PC-3 (cell line): ENCODE data around the gene GRIK5. TPM values are rescaled to one million over a fixed set of nuclear protein-coding genes. Genes with fewer than 3 reads are reported as not detected.
"Not testable (repeated sequence)": the region's sequence is repeated elsewhere in the genome, so short reads cannot be mapped to it uniquely, and the experiment has no call there.

Experiments used
- ATAC-seq: fragments of 200-7000 bp; cut with Tn5 transposase; 2 replicates; pipeline ENCODE4 v1.9.1; 2020; ENCODE audit warnings: mild to moderate bottlenecking, moderate library complexity
- BruUV-seq: library from RNA; stranded (reverse); fragments of 400-500 nt; replicated peaks from 2 replicates; lab custom pipeline; 2021; lab: Mats Ljungman, UMichigan
- CTCF ChIA-PET: fragments of 300-600 bp; sonication (Branson Sonifier 250); formaldehyde crosslinking; loops from one replicate; lab custom pipeline; 2022; ENCODE audit warnings: antibody characterized with exemption; lab: Charles Lee
- POLR2A ChIA-PET: fragments of 300-600 bp; sonication (Branson Sonifier 250); formaldehyde crosslinking; loops from one replicate; lab custom pipeline; 2022; ENCODE audit warnings: antibody characterized with exemption; ENCODE audit not compliant: unreplicated experiment; lab: Charles Lee
- DNase-seq: peaks from one replicate; pipeline ENCODE4 v3.0.0-alpha.2; 2015
- H2AFZ ChIP-seq: fragments of 300-600 bp; sonication (generic); 2 replicates; pipeline ENCODE4 v1.6.0; 2016; ENCODE audit warnings: antibody characterized with exemption, low read length
- H3F3A ChIP-seq: fragments of 300-600 bp; sonication (generic); one replicate; pipeline ENCODE4 v1.6.0; 2017; ENCODE audit warnings: antibody characterized with exemption, low read length, control low read depth, mild to moderate bottlenecking; ENCODE audit not compliant: unreplicated experiment
- H3K27ac ChIP-seq: fragments of 300-600 bp; sonication (generic); 2 replicates; pipeline ENCODE4 v1.5.1; 2016; ENCODE audit warnings: mild to moderate bottlenecking, low read length
- H3K27me3 ChIP-seq: fragments of 300-600 bp; sonication (generic); 2 replicates; pipeline ENCODE4 v1.6.1; 2016; ENCODE audit warnings: low read length, mixed read lengths
- H3K36me3 ChIP-seq: fragments of 300-600 bp; sonication (generic); 2 replicates; pipeline ENCODE4 v1.6.1; 2016; ENCODE audit warnings: low read depth, mixed run types, low read length, mixed read lengths
- H3K4me1 ChIP-seq: fragments of 300-600 bp; sonication (generic); 2 replicates; pipeline ENCODE4 v1.5.1; 2016; ENCODE audit warnings: low read length; ENCODE audit not compliant: insufficient read depth
- H3K4me2 ChIP-seq: fragments of 300-600 bp; sonication (generic); 2 replicates; pipeline ENCODE4 v1.6.0; 2016; ENCODE audit warnings: low read length
- H3K4me3 ChIP-seq: fragments of 300-600 bp; sonication (generic); 2 replicates; pipeline ENCODE4 v1.5.1; 2016; ENCODE audit warnings: mild to moderate bottlenecking, low read length, mixed read lengths
- H3K79me2 ChIP-seq: fragments of 300-600 bp; sonication (generic); 2 replicates; pipeline ENCODE4 v1.6.1; 2017; ENCODE audit warnings: low read length, mixed read lengths
- H3K9ac ChIP-seq: fragments of 300-600 bp; sonication (generic); 2 replicates; pipeline ENCODE4 v1.6.0; 2016; ENCODE audit warnings: mild to moderate bottlenecking, low read length
- H3K9me2 ChIP-seq: fragments of 300-600 bp; sonication (generic); replicated peaks from 2 replicates; pipeline ENCODE4 v1.6.1; 2016; ENCODE audit warnings: mixed run types, low read length, mixed read lengths
- H3K9me3 ChIP-seq: fragments of 300-600 bp; sonication (generic); 2 replicates; pipeline ENCODE4 v1.6.1; 2016; ENCODE audit warnings: low read length, mixed read lengths
- H4K20me1 ChIP-seq: fragments of 300-600 bp; sonication (generic); 2 replicates; pipeline ENCODE4 v1.6.1; 2016; ENCODE audit warnings: low read length, mixed read lengths
- EZH2 ChIP-seq: fragments of 300-600 bp; sonication (generic); IDR thresholded peaks from one replicate; pipeline ENCODE4 v1.6.1; 2017; ENCODE audit warnings: antibody characterized with exemption, mild to moderate bottlenecking, low read length; ENCODE audit not compliant: unreplicated experiment
- EZH2phosphoT487 ChIP-seq: fragments of 300-600 bp; sonication (generic); IDR thresholded peaks from 2 replicates; pipeline ENCODE4 v1.6.1; 2018; ENCODE audit warnings: mild to moderate bottlenecking, antibody characterized with exemption, low read length, borderline replicate concordance
- intact Hi-C: fragments of 100-400 bp; cut with micrococcal nuclease; formaldehyde crosslinking; loops from 2 replicates; pipeline ENCODE4 v1.9.0; 2023
- total RNA-seq: library from RNA; depleted of rRNA; stranded (reverse); fragments of >200 nt; gene quantifications from 2 replicates; pipeline ENCODE4 v1.2.3, GENCODE V29; 2014
- TF ChIP-seq, protein P1 (sequence below): fragments of 300-600 bp; sonication (generic); conservative IDR thresholded peaks from 2 replicates; pipeline ENCODE4 v1.5.1; 2017; ENCODE audit warnings: antibody characterized with exemption, low read depth, mild to moderate bottlenecking, low read length

The GRIK5 gene
- total RNA-seq, 1 experiment from 2014 or later = not detected

- Histone ChIP-seq H3K4me1 (no peaks in the 10 kb centered on the region), H3K9me3 (no peaks in the 10 kb centered on the region), H3K4me3 (no peak overlapping the region), H3K27ac (no peak overlapping the region), H2AFZ (no peak overlapping the region), H3K36me3 (no peaks in the 10 kb centered on the region), H3K27me3 (no peaks in the 10 kb centered on the region), H3K4me2 (no peak overlapping the region), H3K9ac (no peak overlapping the region), H3K79me2 (no peaks in the 10 kb centered on the region), H4K20me1 (no peaks in the 10 kb centered on the region), H3K9me2 (no peaks in the 10 kb centered on the region), H3F3A (no peaks in the 10 kb centered on the region)
- ChIA-PET CTCF (no interaction called here), POLR2A (no interaction called here)
- no TSS peak for BruUV-seq
- intact Hi-C loops = no loop called here
- TF ChIP-seq EZH2phosphoT487 (no peak), EZH2 (no peak)
- TF ChIP-seq, protein P1, sequence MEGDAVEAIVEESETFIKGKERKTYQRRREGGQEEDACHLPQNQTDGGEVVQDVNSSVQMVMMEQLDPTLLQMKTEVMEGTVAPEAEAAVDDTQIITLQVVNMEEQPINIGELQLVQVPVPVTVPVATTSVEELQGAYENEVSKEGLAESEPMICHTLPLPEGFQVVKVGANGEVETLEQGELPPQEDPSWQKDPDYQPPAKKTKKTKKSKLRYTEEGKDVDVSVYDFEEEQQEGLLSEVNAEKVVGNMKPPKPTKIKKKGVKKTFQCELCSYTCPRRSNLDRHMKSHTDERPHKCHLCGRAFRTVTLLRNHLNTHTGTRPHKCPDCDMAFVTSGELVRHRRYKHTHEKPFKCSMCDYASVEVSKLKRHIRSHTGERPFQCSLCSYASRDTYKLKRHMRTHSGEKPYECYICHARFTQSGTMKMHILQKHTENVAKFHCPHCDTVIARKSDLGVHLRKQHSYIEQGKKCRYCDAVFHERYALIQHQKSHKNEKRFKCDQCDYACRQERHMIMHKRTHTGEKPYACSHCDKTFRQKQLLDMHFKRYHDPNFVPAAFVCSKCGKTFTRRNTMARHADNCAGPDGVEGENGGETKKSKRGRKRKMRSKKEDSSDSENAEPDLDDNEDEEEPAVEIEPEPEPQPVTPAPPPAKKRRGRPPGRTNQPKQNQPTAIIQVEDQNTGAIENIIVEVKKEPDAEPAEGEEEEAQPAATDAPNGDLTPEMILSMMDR = no peak
- ATAC-seq = no peak
- DNase-seq = no peak
Observed at GRCh38 chr19:42102877-42103276, 32.9 kb upstream of the GRIK5 start.

DNA sequence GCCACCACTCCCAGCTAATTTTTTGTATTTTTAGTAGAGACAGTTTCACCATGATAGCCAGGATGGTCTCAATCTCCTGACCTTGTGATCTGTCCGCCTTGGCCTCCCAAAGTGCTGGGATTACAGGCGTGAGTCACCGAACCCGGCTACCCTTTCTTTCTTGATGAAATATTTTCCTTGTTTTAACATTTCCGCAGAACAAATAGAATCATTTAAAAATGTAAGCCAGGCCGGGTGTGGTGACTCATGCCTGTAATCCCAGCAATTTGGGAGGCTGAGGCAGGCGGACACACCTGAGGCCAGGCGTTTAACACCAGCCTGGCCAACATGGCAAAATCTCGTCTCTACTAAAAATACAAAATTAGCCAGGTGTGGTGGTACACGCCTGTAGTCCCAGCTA, 30.2 kb upstream of the GRIK5 start:
- H3K4me2 ChIP-seq, H3K9me3 ChIP-seq, H3K4me1 ChIP-seq, H3K27me3 ChIP-seq, CTCF ChIA-PET, H3K4me3 ChIP-seq, ATAC-seq, H3K9me2 ChIP-seq, H4K20me1 ChIP-seq, intact Hi-C loops, H3F3A ChIP-seq, BruUV-seq, H3K79me2 ChIP-seq, H3K27ac ChIP-seq, H3K9ac ChIP-seq, POLR2A ChIA-PET, H3K36me3 ChIP-seq, H2AFZ ChIP-seq: not testable (repeated sequence)
- peak; percentile 38 for DNase-seq

DNA sequence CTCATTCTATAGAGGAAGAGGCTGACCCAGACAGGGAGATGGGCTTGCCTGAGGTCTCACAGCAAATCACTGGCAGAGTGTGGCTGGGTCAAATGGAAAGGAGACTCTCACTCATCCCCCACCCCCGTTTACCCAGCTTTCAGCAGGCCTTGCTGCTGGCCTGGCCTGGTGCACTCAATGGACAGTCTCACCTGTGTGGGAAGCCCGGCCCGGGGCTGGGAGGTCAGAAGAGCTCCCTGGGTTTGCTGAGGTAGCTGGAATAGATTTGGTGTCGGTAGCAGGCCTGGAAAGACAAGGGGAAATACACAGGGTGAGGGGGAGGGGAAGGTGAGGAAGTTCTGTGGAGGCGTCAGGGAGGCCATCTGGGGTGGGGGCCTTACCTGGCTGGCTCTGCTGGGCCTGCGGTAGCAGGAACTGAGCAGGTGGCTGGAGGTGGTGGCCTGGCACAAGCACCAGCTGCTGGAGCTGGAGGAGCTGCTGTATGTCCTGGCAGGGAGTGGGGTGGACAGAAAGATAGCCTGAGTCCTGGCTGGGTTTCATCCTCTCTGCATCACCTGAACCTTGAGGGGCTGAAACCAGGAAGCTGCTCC, 29.4 kb upstream of the GRIK5 start:
- no TSS peak for BruUV-seq
- Histone ChIP-seq H3K9me3 (no peaks in the 10 kb centered on the region), H3F3A (no peaks in the 10 kb centered on the region), H3K4me3 (no peak overlapping the region), H4K20me1 (no peaks in the 10 kb centered on the region), H3K27me3 (no peaks in the 10 kb centered on the region), H3K79me2 (no peaks in the 10 kb centered on the region), H3K9me2 (no peaks in the 10 kb centered on the region), H3K36me3 (no peaks in the 10 kb centered on the region), H3K9ac (no peak overlapping the region), H3K4me1 (no peaks in the 10 kb centered on the region), H2AFZ (no peak overlapping the region), H3K4me2 (no peak overlapping the region), H3K27ac (no peak overlapping the region)
- POLR2A ChIA-PET = no interaction called here
- intact Hi-C loops = no loop called here
- CTCF ChIA-PET = no interaction called here
- ATAC-seq = no peak
- TF ChIP-seq EZH2 = no peak
- TF ChIP-seq, protein P1 = no peak
- no peak for TF ChIP-seq EZH2phosphoT487
- DNase-seq = no peak
